GM19438 (cell line): ENCODE measurements around the gene RNLS.

Source experiments
- ATAC-seq: cut with Tn5 transposase; IDR thresholded peaks from one replicate; pipeline ENCODE4 v1.9.1; 2021; ENCODE audit warnings: low read depth; ENCODE audit not compliant: unreplicated experiment

RNLS gene

GRCh38 chr10:88525371-88526069 lies 57.6 kb downstream of the RNLS start:
- no peak for ATAC-seq

DNA sequence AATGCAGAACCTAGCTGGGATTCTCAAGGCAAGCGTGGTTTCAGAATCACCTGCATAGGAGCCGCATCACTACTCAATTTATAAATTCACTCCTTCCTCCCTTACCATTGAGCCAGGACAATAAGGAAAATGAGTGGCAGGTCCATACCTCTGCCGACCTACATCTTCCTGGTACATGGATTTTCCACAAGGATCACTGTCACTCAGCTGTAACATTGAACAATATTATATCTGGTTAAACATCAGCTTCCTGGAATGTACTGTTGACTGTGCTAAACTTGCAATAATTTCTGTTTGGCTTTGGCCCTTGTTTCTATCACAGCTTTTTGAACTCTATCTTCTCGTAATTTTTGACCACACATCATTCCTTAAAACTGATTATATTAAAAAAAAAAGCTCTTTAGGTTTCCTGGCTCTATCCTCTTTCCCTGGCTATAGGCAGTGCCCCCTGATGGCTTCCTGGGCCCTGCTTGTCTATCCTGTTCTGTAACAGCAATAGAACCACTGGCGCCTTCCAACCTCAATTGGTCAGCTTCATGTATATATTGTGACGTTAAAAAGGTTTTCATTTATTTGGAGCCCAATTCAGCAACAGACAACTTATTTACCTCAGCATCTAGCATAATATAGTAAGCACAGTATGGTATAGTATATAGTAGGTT lies 59.2 kb downstream of the RNLS start:
- ATAC-seq: no peak

DNA sequence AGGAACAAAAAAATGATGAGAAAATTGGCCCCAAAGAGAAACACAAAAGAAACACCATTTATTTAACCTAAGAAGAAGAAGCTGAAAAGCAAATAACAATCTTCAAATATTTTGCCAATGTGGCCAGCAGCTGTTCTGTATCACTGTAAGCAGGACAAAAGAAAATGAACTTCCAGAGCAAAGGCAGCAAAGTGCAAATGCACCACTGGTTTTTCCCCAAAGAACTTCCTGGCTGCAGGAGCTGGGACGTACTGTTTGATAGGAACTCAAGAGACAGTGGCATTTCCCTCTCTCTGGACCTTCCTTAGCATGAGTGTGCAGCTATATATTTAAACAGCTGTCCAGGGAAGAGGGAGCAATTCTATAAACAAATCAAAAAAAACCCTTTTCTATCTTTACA lies 60.4 kb downstream of the RNLS start:
- no peak for ATAC-seq

DNA sequence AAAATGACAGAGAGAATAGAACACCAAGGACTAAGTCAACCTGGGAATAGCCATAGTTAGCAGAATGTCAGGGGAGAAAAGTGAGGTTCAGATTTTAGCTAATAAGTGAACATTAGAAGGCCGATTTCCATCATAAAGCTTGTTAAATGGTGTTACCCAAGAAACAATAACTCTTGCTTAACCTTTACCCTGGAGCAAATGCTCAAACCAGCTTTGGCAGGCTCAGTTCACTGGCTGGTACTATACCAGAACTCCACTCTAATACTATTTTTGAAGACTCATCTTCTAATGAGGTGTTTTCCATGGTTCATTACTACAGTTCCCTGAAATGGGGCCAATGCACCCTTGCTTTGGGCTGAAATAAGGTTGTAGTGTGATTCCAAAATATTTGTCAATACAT lies 61.3 kb downstream of the RNLS start:
- ATAC-seq: no peak

DNA sequence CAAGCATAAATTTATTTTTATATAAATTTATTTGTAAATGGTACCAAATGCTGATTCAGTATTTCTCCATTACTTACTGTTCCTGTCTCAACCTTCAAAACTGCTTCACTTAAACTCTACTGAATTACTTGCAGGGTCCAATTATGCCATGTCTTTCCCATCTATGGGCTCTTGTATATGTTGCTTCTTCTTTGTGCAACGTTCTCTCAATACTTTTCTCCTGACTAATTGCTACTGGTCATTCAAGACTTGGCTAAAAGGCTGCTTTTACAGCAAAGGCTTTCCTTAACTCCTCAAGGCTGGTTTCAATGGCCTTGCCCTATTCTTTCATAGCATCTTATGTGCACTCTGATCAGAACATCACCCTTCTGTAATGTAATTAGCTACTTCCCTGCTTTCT lies 67.9 kb downstream of the RNLS start:
- ATAC-seq: no peak

- no peak for ATAC-seq
Observed at GRCh38 chr10:88512599-88512998, 70.5 kb downstream of the RNLS start.

DNA sequence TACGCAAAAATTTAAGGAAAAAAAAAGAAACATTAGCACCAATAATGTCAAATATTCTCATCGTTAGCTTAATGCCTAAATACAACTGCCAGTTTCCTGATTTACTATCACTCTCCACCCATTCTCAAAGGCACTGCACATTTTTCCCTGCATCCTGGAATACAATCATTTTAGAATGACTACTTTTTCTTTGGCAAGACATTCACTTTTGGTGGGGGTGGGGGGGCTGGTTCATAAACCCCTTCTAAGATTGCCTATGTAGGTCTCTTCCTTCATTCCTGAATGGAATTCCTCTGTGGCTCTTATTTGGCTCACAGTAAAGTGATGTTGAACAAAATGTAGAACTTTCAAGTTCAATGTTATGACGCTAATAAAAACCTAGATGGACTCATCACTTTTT lies 74.3 kb downstream of the RNLS start:
- ATAC-seq: no peak

DNA sequence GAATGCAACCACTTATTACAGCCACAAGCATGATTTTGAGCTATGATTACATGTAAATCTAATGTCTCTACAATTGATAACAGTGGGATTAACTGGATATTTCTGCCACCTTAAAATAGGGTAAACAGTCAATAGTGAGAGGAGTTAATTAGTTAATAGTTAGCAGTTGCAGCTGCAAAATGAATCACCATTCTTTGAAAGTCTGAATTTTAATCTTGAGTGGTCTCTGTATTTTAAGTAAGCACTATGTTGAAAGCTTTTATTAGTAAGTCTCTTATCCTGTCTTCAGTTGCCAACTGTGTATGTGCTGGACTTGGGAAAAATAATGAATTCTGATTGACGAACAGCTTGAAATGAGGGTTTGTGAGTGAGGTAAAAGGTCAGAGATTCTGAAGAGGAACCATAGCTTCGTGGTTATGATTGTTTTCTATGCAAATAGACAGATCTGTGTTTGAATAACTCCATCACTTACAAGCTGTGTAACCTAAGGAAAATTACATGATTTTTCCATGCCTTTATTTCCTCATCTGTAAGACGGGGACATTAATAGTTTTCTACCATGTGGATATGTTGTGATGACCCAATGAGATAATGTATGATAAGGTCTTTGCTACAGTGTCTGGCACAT lies 75.2 kb downstream of the RNLS start:
- no peak for ATAC-seq

- ATAC-seq: no peak
Observed at GRCh38 chr10:88507404-88507803, 75.7 kb downstream of the RNLS start.

GRCh38 chr10:88505680-88506215 lies 77.4 kb downstream of the RNLS start:
- no peak for ATAC-seq

- ATAC-seq: no peak
Observed at GRCh38 chr10:88505265-88505664, 77.9 kb downstream of the RNLS start.

DNA sequence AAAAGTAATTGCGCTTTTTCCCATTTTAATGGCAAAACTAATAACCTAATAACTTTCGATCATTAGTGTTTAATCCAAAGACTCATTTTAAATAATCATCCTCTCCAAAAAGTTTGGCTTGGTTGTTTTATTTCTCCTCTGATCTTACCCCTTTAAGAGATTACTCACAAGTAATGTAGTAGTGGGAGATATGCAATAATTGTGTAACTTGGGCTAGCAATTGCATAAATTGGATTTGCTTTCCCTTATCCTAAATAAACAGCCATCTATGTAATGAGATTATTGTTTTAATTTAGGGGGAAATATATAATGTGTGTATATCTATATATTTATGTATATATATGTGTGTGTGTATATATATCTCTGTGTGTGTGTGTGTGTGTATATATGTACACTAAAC lies 82.5 kb downstream of the RNLS start:
- ATAC-seq: no peak

DNA sequence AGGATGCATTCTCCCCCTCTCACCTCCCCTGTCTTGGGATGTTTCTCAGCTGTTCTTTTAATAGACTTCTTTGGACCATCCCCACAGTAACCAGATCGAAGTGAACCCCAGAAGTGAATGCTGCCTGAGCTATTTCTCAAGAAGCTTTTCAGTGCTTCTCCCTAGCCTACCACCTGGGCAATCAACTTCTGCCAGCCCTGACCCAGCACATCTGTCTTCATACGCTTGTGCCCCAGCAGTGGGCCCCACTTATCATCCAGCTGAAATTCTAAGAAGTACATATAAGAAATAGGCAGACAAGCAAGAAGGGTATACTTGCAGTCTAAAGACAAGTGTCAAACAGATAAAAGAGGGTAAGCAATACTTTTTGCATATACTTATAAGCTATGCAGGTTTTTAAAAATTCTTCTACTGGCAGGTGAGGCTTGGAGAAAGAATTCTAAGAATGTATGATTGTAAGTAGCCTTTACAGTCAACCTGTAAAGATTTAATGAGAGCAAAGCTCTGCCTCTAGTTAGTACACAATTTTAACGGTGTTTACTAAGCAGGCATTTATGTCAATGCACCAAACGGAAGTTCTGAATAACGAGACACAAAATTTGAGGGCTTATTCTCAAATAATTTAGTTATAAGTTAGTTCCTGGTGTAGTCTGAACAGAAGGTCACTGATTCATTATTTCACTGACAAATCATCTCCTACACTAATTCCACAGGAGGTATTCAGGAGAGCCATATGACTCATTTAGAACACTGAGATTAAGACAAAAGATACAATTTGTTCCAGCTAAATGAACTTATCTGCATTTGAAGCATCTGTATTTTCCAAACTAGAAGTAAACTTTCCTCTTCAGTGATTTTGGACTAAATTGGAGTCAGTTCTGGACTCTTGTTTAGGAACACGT lies 83.3 kb downstream of the RNLS start:
- ATAC-seq: no peak

- no peak for ATAC-seq
Observed at GRCh38 chr10:88497913-88498312, 85.2 kb downstream of the RNLS start.

DNA sequence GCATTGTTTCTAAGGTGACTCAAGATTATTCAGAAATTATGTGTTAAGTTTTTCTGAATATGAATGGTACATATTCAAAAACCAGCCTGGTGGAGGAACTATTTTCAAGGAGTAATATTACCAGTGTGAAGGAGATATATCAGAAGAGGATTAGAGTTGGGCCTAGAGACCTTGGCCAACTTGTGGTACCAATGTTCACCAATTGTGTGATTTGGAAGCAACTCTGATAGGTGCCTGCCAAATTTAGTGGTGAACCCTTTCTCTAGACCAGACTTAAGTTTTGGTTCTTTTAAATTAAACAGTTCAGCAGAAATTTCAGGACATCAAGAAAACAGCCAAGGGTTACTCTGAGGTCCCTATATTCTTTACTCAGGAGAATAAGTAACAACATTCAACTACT lies 88.6 kb downstream of the RNLS start:
- ATAC-seq: no peak

GRCh38 chr10:88493691-88494483 lies 89.2 kb downstream of the RNLS start:
- no peak for ATAC-seq

DNA sequence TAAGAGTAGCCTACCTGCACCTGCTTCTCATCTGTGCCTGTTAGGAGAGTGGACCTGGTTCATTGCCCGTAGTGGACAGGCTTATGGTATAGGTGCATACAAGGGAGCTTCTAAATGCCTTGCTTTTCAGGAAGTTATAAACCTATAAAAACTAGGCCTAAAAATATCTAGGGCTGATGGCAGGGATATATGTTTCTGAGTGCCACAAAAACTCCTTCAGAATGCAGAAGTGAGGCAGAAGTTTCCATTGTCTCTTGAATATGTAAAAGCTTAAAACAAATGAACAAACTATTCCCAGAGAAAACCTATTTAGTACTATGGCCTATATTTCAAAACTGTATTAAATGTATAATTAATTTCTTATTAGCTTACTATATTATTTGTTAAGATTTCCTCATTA lies 91.8 kb downstream of the RNLS start:
- ATAC-seq: no peak

DNA sequence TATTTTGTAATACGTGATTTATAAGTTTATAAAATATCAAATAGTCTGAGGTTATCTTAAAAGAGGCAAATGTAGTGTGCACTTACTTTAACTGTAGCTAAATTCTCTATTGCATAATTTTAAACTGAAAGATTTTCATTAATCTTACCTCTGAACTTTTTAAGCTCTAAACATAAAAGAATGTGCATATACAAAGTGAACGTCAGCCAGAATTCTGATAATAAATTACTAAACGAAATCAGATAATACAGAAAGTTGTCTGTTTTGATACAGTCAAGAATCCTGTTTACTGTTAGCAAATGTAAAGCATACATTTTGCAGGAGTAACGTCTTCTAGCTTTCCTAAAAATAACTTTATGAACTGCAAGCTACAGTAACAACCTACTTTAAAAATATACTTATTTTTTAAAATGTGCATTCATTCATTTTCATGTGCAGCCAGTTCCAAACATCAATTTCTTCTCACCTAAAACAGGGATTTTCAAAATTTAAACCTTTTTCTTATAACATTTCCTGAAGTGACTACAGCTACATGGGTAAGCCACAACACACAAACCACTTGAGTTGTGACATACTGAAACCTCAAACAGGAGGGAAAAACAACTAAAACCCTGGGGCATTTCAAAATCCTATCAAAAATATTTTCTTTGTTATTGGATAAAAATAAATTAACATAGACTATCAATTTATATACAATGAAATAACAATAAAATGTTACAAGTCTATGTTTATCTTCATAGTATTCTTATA lies 92.7 kb downstream of the RNLS start:
- no peak for ATAC-seq

DNA sequence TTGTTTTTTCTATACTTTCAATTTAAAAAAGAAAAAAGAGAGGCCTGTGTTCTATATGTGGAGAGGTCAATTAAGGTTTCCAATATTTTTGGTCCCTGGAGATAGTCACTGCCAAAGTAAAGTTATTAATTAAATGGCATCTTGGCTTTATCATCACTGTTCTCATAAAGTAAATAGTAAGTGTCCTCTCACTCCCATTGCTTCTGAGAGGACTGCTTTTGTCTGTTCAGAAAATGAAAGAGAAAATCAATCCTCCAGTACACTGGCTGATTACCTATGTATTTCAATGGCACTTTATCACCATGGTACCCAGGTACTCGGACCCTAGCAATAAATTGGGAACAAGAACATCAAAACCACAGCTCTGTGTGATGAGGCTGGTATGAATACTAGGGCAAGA lies 94.0 kb downstream of the RNLS start:
- no peak for ATAC-seq
